GM23248 (cell line): Measurements from ENCODE around the gene DDX25. TPM values are rescaled to one million over a fixed set of nuclear protein-coding genes. Genes with fewer than 3 reads are reported as not detected.

ENCODE experiments used
- DNase-seq: peaks from one replicate; pipeline ENCODE4 v3.0.0-alpha.2; 2015
- H2AFZ ChIP-seq: fragments of 200-600 bp; sonication (generic); 2 replicates; pipeline ENCODE4 v1.6.1; 2016; ENCODE audit warnings: antibody characterized with exemption
- H3F3A ChIP-seq: fragments of 200-600 bp; sonication (generic); 2 replicates; pipeline ENCODE4 v1.6.1; 2016; ENCODE audit warnings: mild to moderate bottlenecking, antibody characterized with exemption, mixed run types; ENCODE audit not compliant: insufficient read depth
- H3K27ac ChIP-seq: fragments of 200-600 bp; sonication (generic); 2 replicates; pipeline ENCODE4 v1.5.1; 2016; ENCODE audit warnings: mild to moderate bottlenecking
- H3K27me3 ChIP-seq: fragments of 200-600 bp; sonication (generic); replicated peaks from 2 replicates; pipeline ENCODE4 v1.6.1; 2016; ENCODE audit warnings: mild to moderate bottlenecking; ENCODE audit not compliant: insufficient read depth
- H3K36me3 ChIP-seq: fragments of 200-600 bp; sonication (generic); 2 replicates; pipeline ENCODE4 v1.6.1; 2016; ENCODE audit warnings: low read depth, mild to moderate bottlenecking
- H3K4me1 ChIP-seq: fragments of 200-600 bp; sonication (generic); 2 replicates; pipeline ENCODE4 v1.6.1; 2016; ENCODE audit warnings: mild to moderate bottlenecking; ENCODE audit not compliant: insufficient read depth
- H3K4me2 ChIP-seq: fragments of 200-600 bp; sonication (generic); one replicate; pipeline ENCODE4 v1.6.1; 2016; ENCODE audit warnings: mild to moderate bottlenecking; ENCODE audit not compliant: unreplicated experiment
- H3K4me3 ChIP-seq: fragments of 200-600 bp; sonication (generic); 2 replicates; pipeline ENCODE4 v1.5.1; 2016; ENCODE audit warnings: mild to moderate bottlenecking
- H3K79me2 ChIP-seq: fragments of 200-600 bp; sonication (generic); 2 replicates; pipeline ENCODE4 v1.6.1; 2016; ENCODE audit warnings: mild to moderate bottlenecking; ENCODE audit not compliant: insufficient read depth
- H3K9ac ChIP-seq: fragments of 200-600 bp; sonication (generic); 2 replicates; pipeline ENCODE4 v1.6.1; 2016; ENCODE audit warnings: mild to moderate bottlenecking
- H3K9me2 ChIP-seq: fragments of 200-600 bp; sonication (generic); 2 replicates; pipeline ENCODE4 v1.6.1; 2016; ENCODE audit warnings: mixed run types, mild to moderate bottlenecking, moderate library complexity; ENCODE audit not compliant: insufficient read depth
- H3K9me3 ChIP-seq: fragments of 200-600 bp; sonication (generic); one replicate; pipeline ENCODE4 v1.6.1; 2017; ENCODE audit warnings: low read depth
- H4K20me1 ChIP-seq: fragments of 200-600 bp; sonication (generic); 2 replicates; pipeline ENCODE4 v1.6.0; 2016; ENCODE audit not compliant: insufficient read depth
- EZH2 ChIP-seq: fragments of 200-600 bp; sonication (generic); IDR thresholded peaks from 2 replicates; pipeline ENCODE4 v1.6.1; 2018; ENCODE audit warnings: antibody characterized with exemption, mild to moderate bottlenecking; ENCODE audit not compliant: insufficient read depth, poor library complexity, severe bottlenecking
- EZH2phosphoT487 ChIP-seq: fragments of 200-600 bp; sonication (generic); IDR thresholded peaks from 2 replicates; pipeline ENCODE4 v1.6.1; 2018; ENCODE audit warnings: antibody characterized with exemption, moderate library complexity, mild to moderate bottlenecking, low read depth; ENCODE audit not compliant: insufficient read depth
- WGBS, 2 experiments: methylation state at CpG; one replicate each; pipeline ENCODE4 v1.1.6; 2015 to 2017; ENCODE audit warnings: low lambda C conversion rate in 2 of 2, low coverage in 1 of 2; ENCODE audit errors: missing lambda C conversion rate in 2 of 2; 5-methylcytosine and 5-hydroxymethylcytosine counted together
- in situ Hi-C: fragments of 300-500 bp; cut with MboI; formaldehyde crosslinking; loops from 2 replicates; pipeline ENCODE4 v1.15.0; 2020
- polyA plus RNA-seq: library from polyadenylated mRNA; unstranded; fragments of >200 nt; fragmentation: Nextera tagmentation; extraction: Ambion mirVana; gene quantifications from 2 replicates; pipeline ENCODE4 v1.2.1, GENCODE V29; 2016
- total RNA-seq: library from RNA; depleted of rRNA; stranded (reverse); fragments of >200 nt; shearing (Covaris generic); gene quantifications from 2 replicates; pipeline ENCODE4 v1.2.3, GENCODE V29; 2014

DDX25 gene
- total and polyA plus RNA-seq, 2 experiments from 2014 or later, result not detected

DNA sequence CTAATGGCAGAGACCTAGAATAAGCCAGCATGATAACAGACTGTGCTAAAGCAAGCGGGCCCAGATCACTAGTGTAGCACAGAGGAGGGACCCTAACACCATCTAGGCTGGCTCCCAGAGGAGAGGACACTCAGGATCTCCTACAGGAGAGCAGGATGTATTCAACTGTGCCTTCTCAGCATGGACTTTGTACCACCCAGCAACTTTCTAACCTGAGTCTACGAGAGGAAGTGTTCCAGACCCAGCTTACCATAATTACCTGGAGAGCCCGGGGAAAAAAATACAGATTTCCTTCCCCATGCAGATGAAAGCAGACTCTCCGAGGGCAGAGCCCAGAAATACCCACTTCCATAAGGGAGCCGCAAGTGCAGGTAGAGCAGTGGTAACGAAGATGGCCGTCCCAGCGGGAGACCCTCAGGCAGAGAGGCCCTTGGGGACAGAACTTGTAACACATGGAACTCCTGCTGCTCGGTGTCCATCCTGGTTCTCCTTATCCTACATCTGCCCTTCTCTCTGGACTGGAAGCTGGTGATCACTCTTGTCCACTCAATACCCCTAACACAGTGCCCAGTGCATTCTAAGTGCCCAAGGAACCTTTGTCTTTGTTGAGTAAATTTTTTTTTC, 20.2 kb downstream of the DDX25 start:
- Histone ChIP-seq H3K4me1 (no peaks in the 10 kb centered on the region), H4K20me1 (no peaks in the 10 kb centered on the region), H3K27ac (no peak overlapping the region), H3K9me3 (no peaks in the 10 kb centered on the region), H3K36me3 (no peaks in the 10 kb centered on the region), H3K27me3 (peaks cover 38% of the 10 kb centered on the region), H3K9me2 (no peaks in the 10 kb centered on the region), H3K9ac (no peak overlapping the region), H2AFZ (no peak overlapping the region), H3K4me2 (no peak overlapping the region), H3K4me3 (no peak overlapping the region), H3F3A (no peaks in the 10 kb centered on the region), H3K79me2 (no peaks in the 10 kb centered on the region)
- 63 to 66% methylated on average over 9 of the region's 9 CpGs for WGBS, 2 experiments
- no peak for DNase-seq
- in situ Hi-C loops, result loop anchor here (5.0 kb wide), 1 partner anchor 273 kb away; no protein-coding TSS in a partner anchor
- TF ChIP-seq EZH2phosphoT487, result no peak
- TF ChIP-seq EZH2, result no peak

DNA sequence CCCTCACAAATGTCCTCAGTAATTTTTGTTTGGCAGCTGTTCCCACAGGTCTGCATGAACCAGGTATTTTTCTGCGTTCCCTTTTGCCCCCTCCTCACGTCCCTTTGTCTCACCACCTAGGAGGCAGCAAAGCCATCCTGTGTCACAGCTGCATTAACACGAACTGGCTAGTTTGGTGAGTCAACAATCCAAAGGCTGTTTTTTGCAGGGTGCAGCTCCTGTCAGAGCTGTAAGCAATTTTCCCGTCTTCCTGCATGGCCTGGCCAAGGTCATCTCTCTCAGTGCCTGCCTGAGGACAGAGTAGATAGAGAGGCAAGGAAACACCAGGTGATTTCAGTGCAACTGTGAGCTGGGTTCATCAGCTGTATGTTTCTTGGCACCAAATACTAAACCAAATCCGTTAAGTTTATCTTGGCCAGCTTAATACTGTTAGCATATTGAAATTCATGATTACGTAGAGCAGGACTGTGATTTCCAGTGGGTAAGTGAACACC, 21.0 kb downstream of the DDX25 start:
- Histone ChIP-seq H3K4me1 (no peaks in the 10 kb centered on the region), H3K27me3 (peaks cover 32% of the 10 kb centered on the region), H3K4me3 (no peak overlapping the region), H4K20me1 (no peaks in the 10 kb centered on the region), H3K9ac (no peak overlapping the region), H3F3A (no peaks in the 10 kb centered on the region), H3K4me2 (no peak overlapping the region), H3K9me2 (no peaks in the 10 kb centered on the region), H2AFZ (no peak overlapping the region), H3K27ac (no peak overlapping the region), H3K9me3 (no peaks in the 10 kb centered on the region), H3K36me3 (no peaks in the 10 kb centered on the region), H3K79me2 (no peaks in the 10 kb centered on the region)
- in situ Hi-C loops, result no loop called here
- TF ChIP-seq EZH2 (no peak), EZH2phosphoT487 (no peak)
- WGBS, 2 experiments, result 68 to 70% methylated on average over 6 of the region's 6 CpGs
- no peak for DNase-seq

DNA sequence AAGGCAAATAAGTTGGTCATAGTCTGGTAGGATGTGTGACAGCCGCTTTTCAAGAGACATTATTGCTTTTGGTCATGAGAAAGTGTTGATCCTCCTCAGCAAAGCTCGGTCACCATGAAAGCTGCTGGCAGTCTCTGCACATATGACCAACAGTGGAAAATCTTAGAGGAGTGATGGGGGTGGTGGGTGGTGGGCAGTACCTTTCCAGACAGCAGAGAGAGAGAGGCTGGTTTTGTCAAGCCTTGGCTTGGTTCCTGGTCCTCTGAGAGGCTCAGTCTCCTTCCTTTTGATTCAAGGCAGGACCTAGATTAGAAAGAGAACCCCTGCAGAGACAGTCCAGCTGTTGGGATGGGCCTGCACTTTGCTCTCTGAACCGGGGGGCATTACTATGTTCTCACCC, 21.5 kb downstream of the DDX25 start:
- no peaks in the 10 kb centered on the region for H3K79me2 ChIP-seq
- no peak for TF ChIP-seq EZH2
- no peak for TF ChIP-seq EZH2phosphoT487
- no peak overlapping the region for H3K4me3 ChIP-seq
- no peaks in the 10 kb centered on the region for H3K9me2 ChIP-seq
- H2AFZ ChIP-seq, result no peak overlapping the region
- H3K27ac ChIP-seq, result no peak overlapping the region
- no peaks in the 10 kb centered on the region for H3K36me3 ChIP-seq
- H3K4me2 ChIP-seq, result no peak overlapping the region
- no peak for DNase-seq
- no peak overlapping the region for H3K9ac ChIP-seq
- peaks cover 31% of the 10 kb centered on the region for H3K27me3 ChIP-seq
- 75 to 78% methylated on average over 3 of the region's 3 CpGs for WGBS, 2 experiments
- no peaks in the 10 kb centered on the region for H3K9me3 ChIP-seq
- H4K20me1 ChIP-seq, result no peaks in the 10 kb centered on the region
- no peaks in the 10 kb centered on the region for H3F3A ChIP-seq
- in situ Hi-C loops, result no loop called here
- no peaks in the 10 kb centered on the region for H3K4me1 ChIP-seq

DNA sequence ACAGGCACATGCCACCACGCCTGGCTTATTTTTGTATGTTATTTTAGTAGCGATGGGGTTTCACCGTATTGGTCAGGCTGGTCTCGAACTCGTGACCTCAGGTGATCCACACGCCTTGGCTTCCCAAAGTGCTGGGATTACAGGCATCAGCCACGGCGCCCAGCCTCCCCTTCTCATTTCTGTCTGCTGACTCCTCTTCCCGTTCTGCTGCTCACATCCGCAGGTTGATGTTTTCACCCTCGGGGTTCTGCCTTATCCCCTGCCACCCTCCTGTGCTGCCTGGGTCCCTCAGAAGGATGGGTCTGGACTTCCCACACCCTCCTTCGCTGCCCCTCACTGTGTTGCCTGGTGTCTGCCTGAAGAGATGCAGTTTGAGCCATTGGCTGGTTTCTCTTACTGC, 22.4 kb downstream of the DDX25 start:
- Histone ChIP-seq H3K27ac (no peak overlapping the region), H3K4me1 (no peaks in the 10 kb centered on the region), H3K4me3 (no peak overlapping the region), H4K20me1 (no peaks in the 10 kb centered on the region), H3K36me3 (no peaks in the 10 kb centered on the region), H3K9me2 (no peaks in the 10 kb centered on the region), H2AFZ (no peak overlapping the region), H3K27me3 (peaks cover 35% of the 10 kb centered on the region), H3K79me2 (no peaks in the 10 kb centered on the region), H3K9ac (no peak overlapping the region), H3F3A (no peaks in the 10 kb centered on the region), H3K9me3 (no peaks in the 10 kb centered on the region), H3K4me2 (no peak overlapping the region)
- in situ Hi-C loops, result no loop called here
- TF ChIP-seq EZH2phosphoT487, result no peak
- no peak for TF ChIP-seq EZH2
- DNase-seq, result no peak
- WGBS, 2 experiments, result 79 to 80% methylated on average over 11 to 12 of the region's 12 CpGs
